ENCODE data around the gene RGS3.

Gene RGS3

DNA sequence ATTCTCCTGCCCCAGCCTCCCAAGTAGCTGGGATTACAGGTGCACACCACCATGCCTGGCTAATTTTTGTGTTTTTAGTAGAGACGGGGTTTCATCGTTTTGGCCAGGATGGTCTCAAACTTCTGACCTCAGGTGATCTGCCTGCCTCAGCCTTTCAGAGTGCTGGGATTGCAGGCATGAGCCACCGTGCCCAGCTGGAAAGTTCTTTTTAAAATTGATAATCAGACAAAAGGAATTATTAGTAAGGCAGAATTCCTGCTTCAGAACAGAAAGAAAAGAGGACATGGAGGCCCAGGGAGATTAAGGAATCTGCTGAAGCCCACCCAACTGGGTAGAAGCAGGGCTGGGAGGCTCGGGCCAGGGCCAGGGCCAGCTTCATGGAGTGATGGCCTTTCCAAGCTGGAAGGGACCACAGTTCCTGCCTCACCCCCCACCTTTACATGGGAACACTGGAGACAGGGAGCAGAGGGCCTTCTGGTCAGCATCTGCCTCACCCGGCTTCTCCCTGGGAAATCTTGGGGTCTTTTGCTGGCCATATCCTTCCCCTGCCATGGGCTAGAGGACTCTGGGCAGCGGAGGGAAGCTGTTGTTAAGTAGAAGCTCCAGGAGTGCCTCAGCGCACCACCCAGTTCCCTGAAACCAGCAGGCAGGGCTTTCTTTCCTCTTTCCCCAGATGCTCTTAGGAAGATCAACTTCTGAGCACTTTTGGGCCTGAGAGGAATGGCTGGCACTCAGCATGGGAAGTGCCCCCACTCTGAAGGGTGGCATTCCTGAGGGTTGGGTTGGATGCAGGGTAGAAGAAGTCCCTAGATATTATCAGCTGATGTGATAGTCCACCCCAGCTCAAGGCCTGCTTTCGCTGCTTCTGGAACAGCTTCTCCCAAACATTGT lies 70.1 kb downstream of the RGS3 start:
- TF ChIP-seq, protein P1, sequence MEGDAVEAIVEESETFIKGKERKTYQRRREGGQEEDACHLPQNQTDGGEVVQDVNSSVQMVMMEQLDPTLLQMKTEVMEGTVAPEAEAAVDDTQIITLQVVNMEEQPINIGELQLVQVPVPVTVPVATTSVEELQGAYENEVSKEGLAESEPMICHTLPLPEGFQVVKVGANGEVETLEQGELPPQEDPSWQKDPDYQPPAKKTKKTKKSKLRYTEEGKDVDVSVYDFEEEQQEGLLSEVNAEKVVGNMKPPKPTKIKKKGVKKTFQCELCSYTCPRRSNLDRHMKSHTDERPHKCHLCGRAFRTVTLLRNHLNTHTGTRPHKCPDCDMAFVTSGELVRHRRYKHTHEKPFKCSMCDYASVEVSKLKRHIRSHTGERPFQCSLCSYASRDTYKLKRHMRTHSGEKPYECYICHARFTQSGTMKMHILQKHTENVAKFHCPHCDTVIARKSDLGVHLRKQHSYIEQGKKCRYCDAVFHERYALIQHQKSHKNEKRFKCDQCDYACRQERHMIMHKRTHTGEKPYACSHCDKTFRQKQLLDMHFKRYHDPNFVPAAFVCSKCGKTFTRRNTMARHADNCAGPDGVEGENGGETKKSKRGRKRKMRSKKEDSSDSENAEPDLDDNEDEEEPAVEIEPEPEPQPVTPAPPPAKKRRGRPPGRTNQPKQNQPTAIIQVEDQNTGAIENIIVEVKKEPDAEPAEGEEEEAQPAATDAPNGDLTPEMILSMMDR (IDR thresholded peaks at IDR 0.05; ENCODE audit: low read depth, low read length) = no peak
- no peak overlapping the region for H3K4me3 ChIP-seq (ENCODE audit: low read depth, low read length)

DNA sequence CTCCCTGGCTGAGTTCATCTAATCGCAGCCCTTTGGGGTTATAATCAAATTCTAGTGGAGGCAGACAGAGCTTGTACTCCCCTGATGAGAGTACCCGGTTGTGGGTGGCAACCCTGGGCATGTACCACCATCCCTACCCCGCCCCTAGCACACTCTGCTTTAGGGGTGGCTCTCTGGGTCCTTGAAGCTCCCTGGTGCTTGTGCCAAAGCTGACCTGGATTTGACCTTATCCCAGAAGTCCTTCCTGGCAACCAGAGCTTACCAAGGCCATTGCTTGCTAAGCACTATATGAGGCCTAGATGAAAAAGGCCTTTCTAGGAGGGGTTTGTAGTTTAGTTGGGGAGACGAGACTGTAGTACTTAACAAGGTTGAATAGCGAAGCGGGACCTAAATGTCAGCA lies 72.2 kb downstream of the RGS3 start:
- TF ChIP-seq, protein P1 (IDR thresholded peaks at IDR 0.05; ENCODE audit: low read depth, low read length) = no peak
- no peak overlapping the region for H3K4me3 ChIP-seq (ENCODE audit: low read depth, low read length)

DNA sequence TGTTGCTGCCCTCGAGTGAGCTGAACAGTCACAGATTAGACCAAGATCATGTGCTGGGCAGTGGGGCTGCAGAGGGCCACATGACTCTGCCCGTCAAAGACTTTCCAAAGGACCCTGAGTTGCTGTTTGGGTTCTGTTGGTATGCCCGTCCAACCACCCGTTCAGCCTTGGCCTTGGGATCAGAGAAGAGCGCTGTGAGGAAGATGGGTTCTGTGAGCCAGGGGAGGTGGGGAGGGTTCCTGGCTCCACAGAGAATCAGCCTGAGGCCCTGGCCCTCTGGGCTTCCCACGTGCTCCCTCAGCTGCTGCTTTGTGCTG lies 72.6 kb downstream of the RGS3 start:
- no peak overlapping the region for H3K4me3 ChIP-seq (ENCODE audit: low read depth, low read length)
- TF ChIP-seq, protein P1 (IDR thresholded peaks at IDR 0.05; ENCODE audit: low read depth, low read length) = no peak

DNA sequence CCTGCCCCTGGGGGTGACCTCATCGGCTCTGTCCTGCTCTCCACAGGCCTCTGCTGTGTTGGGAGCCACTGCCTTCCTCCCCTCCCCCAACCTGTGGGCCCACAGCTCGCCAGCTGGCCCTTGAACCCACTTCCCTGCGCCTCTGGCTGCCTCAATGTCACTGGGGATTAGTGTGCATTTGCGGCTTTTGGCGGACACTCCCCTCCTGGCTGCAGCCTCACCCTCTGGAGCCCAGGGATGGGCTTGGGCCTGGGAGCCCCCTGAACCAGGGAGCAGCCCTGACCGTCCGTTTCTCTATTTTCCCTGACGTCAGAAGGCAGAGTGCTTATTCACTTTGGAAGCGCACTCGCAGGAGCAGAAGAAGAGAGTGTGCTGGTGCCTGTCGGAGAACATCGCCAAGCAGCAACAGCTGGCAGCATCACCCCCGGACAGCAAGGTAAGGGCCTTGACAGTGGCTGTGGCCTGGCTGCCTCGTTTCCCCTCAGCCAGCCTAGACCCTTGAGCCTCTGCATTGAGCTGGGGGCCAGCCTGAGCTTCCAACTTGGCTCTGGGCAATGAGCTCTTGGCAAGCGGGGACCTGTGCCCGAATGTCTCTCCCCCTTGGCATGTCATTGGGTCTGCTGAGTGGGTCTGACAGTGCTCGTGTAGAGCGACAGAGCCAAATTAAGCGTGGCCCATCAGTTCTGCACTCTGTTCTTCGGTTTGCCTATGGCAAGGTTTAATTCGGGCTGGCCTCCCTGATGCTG lies 73.1 kb downstream of the RGS3 start:
- TF ChIP-seq, protein P1 (IDR thresholded peaks at IDR 0.05; ENCODE audit: low read depth, low read length) = no peak
- no peak overlapping the region for H3K4me3 ChIP-seq (ENCODE audit: low read depth, low read length)

DNA sequence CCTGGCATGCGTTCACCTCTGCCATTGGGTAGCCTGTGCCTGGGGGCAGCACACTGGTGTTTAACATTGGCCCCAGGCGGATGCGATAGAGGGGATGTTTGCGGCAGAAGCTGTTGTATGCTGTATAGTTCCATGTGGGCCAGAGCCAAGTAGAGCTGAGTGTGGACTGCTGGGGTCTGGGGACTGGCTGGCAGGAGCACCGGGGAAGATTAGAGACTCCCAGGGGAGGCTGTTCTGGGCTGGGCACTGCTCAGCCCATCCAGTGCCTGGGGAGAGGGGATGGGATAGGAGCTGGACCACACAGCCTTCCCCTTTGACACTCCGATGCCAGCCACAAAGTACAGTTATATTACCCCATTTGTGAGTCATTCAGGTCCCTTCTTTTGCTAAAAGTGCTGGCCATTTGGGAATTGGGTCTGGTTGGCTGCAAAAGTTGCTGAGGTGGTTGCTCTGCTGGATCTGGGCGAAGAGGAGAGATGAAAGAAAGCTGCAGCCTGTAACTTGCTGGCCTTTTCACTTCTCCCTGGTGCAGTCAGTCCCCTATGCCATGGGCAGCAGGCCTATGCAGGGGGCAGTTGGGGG lies 73.8 kb downstream of the RGS3 start:
- no peak overlapping the region for H3K4me3 ChIP-seq (ENCODE audit: low read depth, low read length)
- TF ChIP-seq, protein P1 (IDR thresholded peaks at IDR 0.05; ENCODE audit: low read depth, low read length) = no peak

DNA sequence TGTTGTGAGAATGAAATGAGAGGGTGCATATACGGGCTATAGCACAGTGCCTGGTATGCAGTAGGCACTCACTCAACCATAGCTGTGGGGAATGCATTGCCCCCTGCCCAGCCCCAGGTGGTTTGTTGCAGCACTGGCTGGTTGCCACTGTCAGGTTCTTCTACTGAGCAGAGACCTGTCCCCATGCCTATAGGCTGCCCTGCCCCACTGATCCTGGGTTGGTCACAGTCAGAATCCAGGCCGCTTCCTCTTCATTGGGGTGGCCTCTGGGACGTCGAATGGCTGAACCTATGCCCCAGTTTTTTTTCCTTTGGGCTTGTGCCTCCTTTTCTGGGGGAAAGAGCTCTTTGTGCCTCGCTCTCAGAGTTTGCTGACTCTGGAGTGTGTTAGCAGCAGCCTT lies 74.6 kb downstream of the RGS3 start:
- H3K4me3 ChIP-seq (ENCODE audit: low read depth, low read length) = no peak overlapping the region
- TF ChIP-seq, protein P1 (IDR thresholded peaks at IDR 0.05; ENCODE audit: low read depth, low read length) = no peak

Measured in WI38 (cell line).